ENCODE measurements around the gene LGI1.

- TF ChIP-seq, protein P1, sequence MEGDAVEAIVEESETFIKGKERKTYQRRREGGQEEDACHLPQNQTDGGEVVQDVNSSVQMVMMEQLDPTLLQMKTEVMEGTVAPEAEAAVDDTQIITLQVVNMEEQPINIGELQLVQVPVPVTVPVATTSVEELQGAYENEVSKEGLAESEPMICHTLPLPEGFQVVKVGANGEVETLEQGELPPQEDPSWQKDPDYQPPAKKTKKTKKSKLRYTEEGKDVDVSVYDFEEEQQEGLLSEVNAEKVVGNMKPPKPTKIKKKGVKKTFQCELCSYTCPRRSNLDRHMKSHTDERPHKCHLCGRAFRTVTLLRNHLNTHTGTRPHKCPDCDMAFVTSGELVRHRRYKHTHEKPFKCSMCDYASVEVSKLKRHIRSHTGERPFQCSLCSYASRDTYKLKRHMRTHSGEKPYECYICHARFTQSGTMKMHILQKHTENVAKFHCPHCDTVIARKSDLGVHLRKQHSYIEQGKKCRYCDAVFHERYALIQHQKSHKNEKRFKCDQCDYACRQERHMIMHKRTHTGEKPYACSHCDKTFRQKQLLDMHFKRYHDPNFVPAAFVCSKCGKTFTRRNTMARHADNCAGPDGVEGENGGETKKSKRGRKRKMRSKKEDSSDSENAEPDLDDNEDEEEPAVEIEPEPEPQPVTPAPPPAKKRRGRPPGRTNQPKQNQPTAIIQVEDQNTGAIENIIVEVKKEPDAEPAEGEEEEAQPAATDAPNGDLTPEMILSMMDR (IDR thresholded peaks at IDR 0.05) = no peak
- TF ChIP-seq POLR2A (IDR thresholded peaks at IDR 0.05) = no peak
Measured at GRCh38 chr10:93755443-93756116, 2.2 kb upstream of the LGI1 start.
